Smooth muscle cell of trachea (primary cell): ENCODE measurements around the gene DTNBP1. TPM values are rescaled to one million over a fixed set of nuclear protein-coding genes. Genes with fewer than 3 reads are reported as not detected.

Experiments used
- total RNA-seq: library from RNA; depleted of rRNA; stranded (reverse); fragments of >200 nt; gene quantifications from 2 replicates; pipeline ENCODE4 v1.2.1, GENCODE V29; 2014

The DTNBP1 gene, protein sequence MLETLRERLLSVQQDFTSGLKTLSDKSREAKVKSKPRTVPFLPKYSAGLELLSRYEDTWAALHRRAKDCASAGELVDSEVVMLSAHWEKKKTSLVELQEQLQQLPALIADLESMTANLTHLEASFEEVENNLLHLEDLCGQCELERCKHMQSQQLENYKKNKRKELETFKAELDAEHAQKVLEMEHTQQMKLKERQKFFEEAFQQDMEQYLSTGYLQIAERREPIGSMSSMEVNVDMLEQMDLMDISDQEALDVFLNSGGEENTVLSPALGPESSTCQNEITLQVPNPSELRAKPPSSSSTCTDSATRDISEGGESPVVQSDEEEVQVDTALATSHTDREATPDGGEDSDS
- 7.6 and 10.8 TPM in 2 replicates for total RNA-seq

DNA sequence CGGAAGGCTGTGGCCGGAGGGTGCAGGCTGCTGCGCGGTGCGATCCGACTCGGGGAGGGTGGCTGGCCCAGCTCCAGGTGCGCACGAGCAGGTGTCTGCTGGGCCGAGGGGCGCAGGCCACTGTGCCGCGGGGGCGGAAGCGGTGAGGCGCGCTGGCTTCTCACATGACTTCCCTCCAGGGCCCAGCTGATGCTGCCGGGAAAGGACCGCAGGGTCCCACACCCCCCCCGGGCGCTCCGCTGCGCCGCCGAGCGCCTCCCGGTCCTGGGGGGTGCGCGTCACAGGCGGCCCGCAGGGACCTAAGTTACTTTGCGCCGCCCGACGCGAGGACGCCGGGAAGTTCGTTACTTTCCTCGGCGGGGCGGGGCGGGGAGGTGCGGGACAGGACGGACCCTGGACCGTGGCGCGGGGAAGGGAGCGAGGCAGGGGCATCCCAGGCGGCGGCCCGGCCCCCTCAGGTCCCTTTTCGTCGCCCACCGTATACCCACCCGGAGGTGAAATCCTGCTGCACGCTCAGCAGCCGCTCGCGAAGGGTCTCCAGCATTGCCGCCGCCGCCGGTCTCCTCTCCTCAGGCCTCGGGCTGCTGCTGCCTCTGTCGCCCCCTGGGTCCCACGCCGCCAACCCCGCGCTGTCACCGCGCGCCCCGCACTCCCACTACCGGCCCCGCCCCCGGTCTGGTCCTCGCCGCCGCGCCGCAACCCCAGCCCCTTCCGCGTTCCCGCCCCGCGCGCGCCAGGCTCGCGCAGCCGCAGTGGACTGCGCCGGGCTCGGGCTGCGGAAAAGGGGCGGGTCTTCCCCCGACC, at the start of gene DTNBP1:
TSS of gene DTNBP1 (minus strand) at position 703 of the 804 bp plus-strand sequence. CDS start at position 544, 159 bp downstream.

